Heart left ventricle (tissue), 16 donors: ENCODE data around the gene SMCHD1. TPM values are rescaled to one million over a fixed set of nuclear protein-coding genes. Genes with fewer than 3 reads are reported as not detected.

ENCODE experiments used
- ATAC-seq, 4 donors: fragments of 200-7000 bp; cut with Tn5 transposase; one replicate each; pipeline ENCODE4 v1.9.1; 2020 to 2022; ENCODE audit warnings: moderate library complexity in 4 of 4, mild to moderate bottlenecking in 3 of 4, moderate number of reproducible peaks in 1 of 4
- DNase-seq, 5 donors: peaks; one replicate each; pipeline ENCODE4 v3.0.0-alpha.2; 2020
- H3K27ac ChIP-seq, 12 donors: fragments of 200-600 bp; sonication (generic) in 4 of 12; one replicate each; pipeline versions ENCODE4 v1.5.0 to v1.8.0; 2016 to 2022; ENCODE audit warnings: mild to moderate bottlenecking in 2 of 12
- H3K27me3 ChIP-seq, 9 donors: fragments of 200-600 bp; sonication (generic) in 2 of 9; one replicate each; pipeline versions ENCODE4 v1.5.1 to v1.8.0; 2016 to 2022; ENCODE audit warnings: mild to moderate bottlenecking in 3 of 9
- H3K36me3 ChIP-seq, 9 donors: fragments of 200-600 bp; sonication (generic) in 2 of 9; one replicate each; pipeline versions ENCODE4 v1.5.0 to v1.8.0; 2018 to 2022; ENCODE audit warnings: mild to moderate bottlenecking in 2 of 9
- H3K4me1 ChIP-seq, 12 donors: fragments of 200-600 bp; sonication (generic) in 4 of 12; one replicate each; pipeline versions ENCODE4 v1.5.0 to v1.8.0; 2016 to 2022; ENCODE audit warnings: mild to moderate bottlenecking in 3 of 12
- H3K4me3 ChIP-seq, 12 donors: fragments of 200-600 bp; sonication (generic) in 4 of 12; one replicate each; pipeline versions ENCODE4 v1.5.0 to v1.8.0; 2017 to 2022; ENCODE audit warnings: mild to moderate bottlenecking in 9 of 12, moderate library complexity in 4 of 12
- H3K9me3 ChIP-seq, 12 donors: fragments of 200-600 bp; sonication (generic) in 4 of 12; one replicate each; pipeline versions ENCODE4 v1.5.0 to v1.8.0; 2016 to 2022; ENCODE audit warnings: mild to moderate bottlenecking in 1 of 12
- POLR2A ChIP-seq, 2 donors: fragments of 450-650 bp; IDR thresholded peaks; one replicate each; pipeline ENCODE4 v1.6.1; 2017; ENCODE audit warnings: antibody characterized with exemption in 2 of 2, mild to moderate bottlenecking in 2 of 2, moderate library complexity in 2 of 2
- WGBS, 4 donors: extraction: QIAGEN DNeasy Blood & Tissue Kit in 2 of 4; methylation state at CpG; one replicate each; pipeline versions ENCODE4 v1.1.5 to v1.1.7; 2013 to 2018; 5-methylcytosine and 5-hydroxymethylcytosine counted together
- intact Hi-C, 10 donors: fragments of 100-400 bp; cut with DNase I; formaldehyde crosslinking; loops; one replicate each; pipeline versions ENCODE4 v1.11.1 to v1.14.2; 2022
- polyA plus RNA-seq, 2 donors: library from polyadenylated mRNA; stranded (reverse); fragments of 200-250 nt; gene quantifications; one replicate each; pipeline ENCODE4 v1.2.3, GENCODE V29; 2013
- total RNA-seq, 9 donors: library from RNA; depleted of rRNA in 2 of 9; stranded (reverse); fragments of >200 nt in 2 of 9; fragmentation: NEBNext Ultra II Directional in 3 of 9; extraction: Animal tissue kit (Norgen Biotek cat#: 25700) in 3 of 9; gene quantifications; one replicate each; pipeline versions ENCODE4 v1.1.0 to v1.2.4, GENCODE V29; 2016 to 2023
- TF ChIP-seq, protein P1 (sequence below), 12 donors: fragments of 200-600 bp; sonication (generic) in 4 of 12; IDR thresholded peaks; one replicate each; pipeline versions ENCODE4 v1.5.0 to v1.8.0; 2018 to 2022; ENCODE audit warnings: antibody characterized with exemption in 12 of 12, mild to moderate bottlenecking in 5 of 12
- donor health status: ischemic (EF 13 %, LVEDD 7.1; RV severe dilation, severe dysfunction).
- donor health status: healthy with polysubstance abuse.
- donor health status: DM: no; HTN: yes; CAD: no.
- donor health status: DM: no; HTN: no; CAD: no.
- donor health status: ischemic (EF 25% LVEDD 6.9; RV normal size, moderate dysfunction).
- donor health status: ischemic (EF 25% LVEDD 5.7; RV mildly dilated, moderate dysfunction).
- donor health status: healthy.
- donor health status: DM: yes; HTN: yes; CAD: no.
- donor health status: ischemic (EF 35%, LVEDD 5.7; RV mildly dilated, moderate dysfunction).
- donor health status: nonischemic (EF 11% LVEDD 7.7; RV severe dilation, severe dysfunction).
- donor health status: DM: yes; HTN: yes; CAD: no.
- donor health status: PGD.
- donor health status: ischemic (EF 29% LVEDD 5.4; RV normal size, mild dysfunction).
- donor health status: nonischemic (EF 23%, LVEDD 6.1; RV moderate dilation, normal function).

Gene SMCHD1
- total and polyA plus RNA-seq, 11 donors, result 5.7 to 45.9 (median 28.6) TPM

DNA sequence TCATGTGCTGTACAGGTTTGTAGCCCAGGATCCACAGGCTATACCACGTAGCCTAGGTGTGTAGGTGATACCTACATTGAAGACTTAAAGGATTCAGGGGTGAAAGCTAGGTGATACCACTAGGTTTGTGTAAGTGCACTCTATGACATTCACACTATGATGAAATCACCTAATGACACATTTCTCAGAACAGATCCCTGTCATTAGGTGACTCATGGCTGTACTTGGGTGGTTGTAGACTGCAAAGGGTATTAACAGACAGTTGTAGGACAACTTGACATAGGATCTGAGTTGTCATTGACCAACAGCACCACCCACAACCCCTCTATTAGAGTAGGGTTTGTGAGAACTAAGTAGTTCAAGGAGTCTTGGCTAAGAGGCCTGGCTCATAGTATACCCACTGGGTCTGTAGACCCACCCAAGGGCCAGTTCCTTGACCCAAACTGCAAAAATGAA lies 27.7 kb upstream of the SMCHD1 start:
- no peaks in the 10 kb centered on the region for H3K27me3 ChIP-seq
- H3K9me3 ChIP-seq, result peaks cover 0 to 3% (median 0%) of the 10 kb centered on the region in 12 donors
- no peaks in the 10 kb centered on the region for H3K36me3 ChIP-seq
- TF ChIP-seq, protein P1, sequence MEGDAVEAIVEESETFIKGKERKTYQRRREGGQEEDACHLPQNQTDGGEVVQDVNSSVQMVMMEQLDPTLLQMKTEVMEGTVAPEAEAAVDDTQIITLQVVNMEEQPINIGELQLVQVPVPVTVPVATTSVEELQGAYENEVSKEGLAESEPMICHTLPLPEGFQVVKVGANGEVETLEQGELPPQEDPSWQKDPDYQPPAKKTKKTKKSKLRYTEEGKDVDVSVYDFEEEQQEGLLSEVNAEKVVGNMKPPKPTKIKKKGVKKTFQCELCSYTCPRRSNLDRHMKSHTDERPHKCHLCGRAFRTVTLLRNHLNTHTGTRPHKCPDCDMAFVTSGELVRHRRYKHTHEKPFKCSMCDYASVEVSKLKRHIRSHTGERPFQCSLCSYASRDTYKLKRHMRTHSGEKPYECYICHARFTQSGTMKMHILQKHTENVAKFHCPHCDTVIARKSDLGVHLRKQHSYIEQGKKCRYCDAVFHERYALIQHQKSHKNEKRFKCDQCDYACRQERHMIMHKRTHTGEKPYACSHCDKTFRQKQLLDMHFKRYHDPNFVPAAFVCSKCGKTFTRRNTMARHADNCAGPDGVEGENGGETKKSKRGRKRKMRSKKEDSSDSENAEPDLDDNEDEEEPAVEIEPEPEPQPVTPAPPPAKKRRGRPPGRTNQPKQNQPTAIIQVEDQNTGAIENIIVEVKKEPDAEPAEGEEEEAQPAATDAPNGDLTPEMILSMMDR (IDR thresholded peaks at IDR 0.05), result no peak
- TF ChIP-seq POLR2A (IDR thresholded peaks at IDR 0.05), result no peak
- no peaks in the 10 kb centered on the region for H3K4me1 ChIP-seq
- no peak overlapping the region for H3K4me3 ChIP-seq
- intact Hi-C loops, result loop anchor here in 1 of 10 donors (10.0 kb wide), 1 partner anchor 1077 kb away; no protein-coding TSS in a partner anchor
- no peak overlapping the region for H3K27ac ChIP-seq
- ATAC-seq (peak in 1 of 4 donors; percentile 48), DNase-seq (no peak)
- WGBS, 4 donors, result 89 to 96% (median 94%) methylated on average over 1 of the region's 1 CpG

DNA sequence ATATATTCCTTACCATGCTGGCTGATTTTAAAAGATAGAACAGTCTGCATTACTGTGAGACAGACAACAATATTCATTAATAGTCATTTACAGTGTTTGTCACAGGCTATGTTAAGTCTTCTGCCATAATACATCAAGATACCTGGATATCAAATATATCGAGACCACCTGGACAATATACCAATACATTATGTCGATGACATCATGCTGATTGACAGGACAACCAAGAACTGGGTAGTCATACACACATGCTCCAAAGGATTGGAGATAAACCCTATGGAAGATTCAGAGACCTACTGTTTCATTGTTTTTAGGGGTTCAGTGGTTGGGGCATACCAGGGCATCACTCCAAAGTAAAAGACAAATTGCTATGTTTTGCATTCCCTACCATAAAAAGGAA lies 26.5 kb upstream of the SMCHD1 start:
- no peak for TF ChIP-seq POLR2A (IDR thresholded peaks at IDR 0.05)
- TF ChIP-seq, protein P1 (IDR thresholded peaks at IDR 0.05), result no peak
- intact Hi-C loops, result loop anchor here in 1 of 10 donors (10.0 kb wide), 1 partner anchor 1076 kb away; no protein-coding TSS in a partner anchor
- no peak for ATAC-seq
- Histone ChIP-seq H3K27me3 (no peaks in the 10 kb centered on the region), H3K36me3 (no peaks in the 10 kb centered on the region), H3K9me3 (peaks cover 0 to 3% (median 0%) of the 10 kb centered on the region in 12 donors), H3K4me1 (no peaks in the 10 kb centered on the region), H3K27ac (no peak overlapping the region), H3K4me3 (no peak overlapping the region)
- no peak for DNase-seq
- whole genome bisulfite sequencing, 4 donors, result 71 to 95% (median 79%) methylated on average over 2 of the region's 2 CpGs

DNA sequence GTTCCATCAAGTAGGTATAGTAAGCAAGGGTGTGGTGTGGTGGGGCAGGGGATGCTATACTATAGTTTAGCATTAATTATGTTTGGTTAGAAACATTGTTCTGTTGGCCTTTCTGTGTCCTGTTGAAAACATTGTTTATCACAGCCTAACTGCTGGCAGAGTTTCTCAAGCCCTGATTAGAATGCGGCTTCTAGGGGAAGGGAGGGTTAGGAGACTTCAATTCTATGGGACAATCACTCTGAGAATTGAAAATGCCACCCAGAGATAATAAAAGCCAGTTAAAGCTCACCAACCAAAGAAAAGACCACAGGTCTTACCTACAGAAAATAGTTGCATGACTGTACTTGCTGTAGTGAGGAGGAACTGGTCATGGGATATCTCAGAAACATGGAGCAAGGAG lies 19.9 kb upstream of the SMCHD1 start:
- TF ChIP-seq, protein P1 (IDR thresholded peaks at IDR 0.05), result no peak
- TF ChIP-seq POLR2A (IDR thresholded peaks at IDR 0.05), result no peak
- 45 to 76% (median 59%) methylated on average over 1 of the region's 1 CpG for WGBS, 4 donors
- no peak overlapping the region for H3K4me3 ChIP-seq
- H3K27ac ChIP-seq, result peak overlapping the region; percentile 70 to 96 (median 85)
- intact Hi-C loops, result no loop called here
- H3K9me3 ChIP-seq, result no peaks in the 10 kb centered on the region
- DNase-seq (no peak), ATAC-seq (no peak)
- H3K27me3 ChIP-seq, result no peaks in the 10 kb centered on the region
- no peaks in the 10 kb centered on the region for H3K36me3 ChIP-seq
- H3K4me1 ChIP-seq, result peaks cover 0 to 54% (median 15%) of the 10 kb centered on the region in 12 donors

DNA sequence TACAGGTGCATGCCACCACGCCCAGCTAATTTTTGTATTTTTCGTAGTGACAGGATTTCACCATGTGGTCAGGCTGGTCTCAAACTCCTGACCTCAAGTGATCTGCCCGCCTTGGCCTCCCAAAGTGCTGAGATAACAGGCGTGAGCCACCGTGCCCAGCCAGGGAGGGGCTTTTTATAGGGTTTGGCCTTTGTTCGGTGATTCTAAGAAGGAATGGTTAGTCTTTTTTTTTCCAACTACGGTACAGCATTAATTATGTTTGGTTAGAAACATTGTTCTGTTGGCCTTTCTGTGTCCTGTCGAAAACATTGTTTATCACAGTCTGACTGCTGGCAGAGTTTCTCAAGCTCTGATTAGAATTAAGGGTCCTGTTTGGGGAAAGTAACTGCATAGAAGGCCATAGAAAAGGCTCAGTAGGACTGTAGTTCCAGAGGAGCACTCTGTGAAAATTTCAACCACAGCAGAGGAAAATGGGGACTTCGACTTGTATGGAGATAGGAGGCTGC lies 19.3 kb upstream of the SMCHD1 start:
- TF ChIP-seq POLR2A (IDR thresholded peaks at IDR 0.05), result no peak
- TF ChIP-seq, protein P1 (IDR thresholded peaks at IDR 0.05), result no peak
- peak in 2 of 4 donors; percentile 6 to 14 for ATAC-seq
- intact Hi-C loops, result no loop called here
- WGBS, 4 donors, result 52 to 63% (median 55%) methylated on average over 9 of the region's 9 CpGs
- peaks cover 0 to 60% (median 18%) of the 10 kb centered on the region in 12 donors for H3K4me1 ChIP-seq
- no peaks in the 10 kb centered on the region for H3K9me3 ChIP-seq
- H3K4me3 ChIP-seq, result peak overlapping the region in 7 of 12 donors; percentile 8 to 41 (median 29)
- no peaks in the 10 kb centered on the region for H3K27me3 ChIP-seq
- H3K27ac ChIP-seq, result peak overlapping the region; percentile 70 to 96 (median 85)
- DNase-seq, result no peak
- H3K36me3 ChIP-seq, result no peaks in the 10 kb centered on the region
